Measurements from ENCODE around the gene MLKL. TPM values are rescaled to one million over a fixed set of nuclear protein-coding genes. Genes with fewer than 3 reads are reported as not detected.
A peak's percentile ranks its signal among the peaks of the same experiment; 100 is the strongest.

MLKL gene
- total and polyA plus RNA-seq, 2 of the 13 experiments (the other 11 are each of a cell fraction or from before 2014, with no cell fraction given), result 6.4 to 10.7 TPM

- H4K20me1 ChIP-seq (ENCODE audit: insufficient read depth, low read length), result no peaks in the 10 kb centered on the region
- no peaks in the 10 kb centered on the region for H3K36me3 ChIP-seq (replicated peaks in 1 of 2; ENCODE audit: control insufficient read depth in 1 of 2, insufficient read depth in 2 of 2, low read length in 2 of 2)
- BruUV-seq (replicated peaks), result no TSS peak
- H3K9me3 ChIP-seq (ENCODE audit: low read length), result no peaks in the 10 kb centered on the region
- TF ChIP-seq MED8 (CRISPR knock-in tag; IDR thresholded peaks at IDR 0.05; ENCODE audit: insufficient replicate concordance) (peak; percentile 50), NONO (IDR thresholded peaks at IDR 0.05) (no peak), NONO (CRISPR knock-in tag; conservative IDR thresholded peaks at IDR 0.05) (no peak), ZFP62 (CRISPR knock-in tag; IDR thresholded peaks at IDR 0.05) (no peak)
- intact Hi-C loops (cut with micrococcal nuclease; ENCODE audit: unreplicated experiment), result no loop called here
- no peak overlapping the region for H2AFZ ChIP-seq (ENCODE audit: low read length)
- H3K9ac ChIP-seq (ENCODE audit: insufficient read depth, low read depth, low read length), result no peak overlapping the region
- 49% methylated on average over 10 of the region's 10 CpGs for WGBS (ENCODE audit: low lambda C conversion rate)
- H3K27ac ChIP-seq (ENCODE audit: extremely low read length, insufficient read depth, low read length), result no peak overlapping the region
- H3K4me1 ChIP-seq (ENCODE audit: insufficient read depth, low read length), result peaks cover 27% of the 10 kb centered on the region
- ATAC-seq (no peak), FAIRE-seq (no peak), DNase-seq (ENCODE audit: low spot score) (no peak)
- in situ Hi-C loops (cut with HindIII; ENCODE audit: extremely low pct_ligation_motif_present, low pct_unique_long_range_greater_than_20kb), result no loop called here
- POLR2A ChIA-PET, result no interaction called here
- CTCF ChIA-PET (ENCODE audit: low intra/inter-chr PET ratio, low total read pairs), result no interaction called here
- H3K27me3 ChIP-seq (ENCODE audit: control insufficient read depth in 1 of 2, insufficient read depth in 2 of 2, low read length in 2 of 2), result peaks cover 4 to 56% of the 10 kb centered on the region in 2 experiments; a peak in 4 of 5 replicates
- no peak overlapping the region for H3K4me2 ChIP-seq (ENCODE audit: low read depth, low read length)
- H3K79me2 ChIP-seq (ENCODE audit: insufficient read depth, low read length), result no peaks in the 10 kb centered on the region
- H3K4me3 ChIP-seq (replicated peaks in 1 of 3; ENCODE audit: insufficient read depth in 1 of 3, low read depth in 2 of 3, low read length in 3 of 3), result no peak overlapping the region
Measured at GRCh38 chr16:74745109-74745615, 44.5 kb upstream of the MLKL start.

DNA sequence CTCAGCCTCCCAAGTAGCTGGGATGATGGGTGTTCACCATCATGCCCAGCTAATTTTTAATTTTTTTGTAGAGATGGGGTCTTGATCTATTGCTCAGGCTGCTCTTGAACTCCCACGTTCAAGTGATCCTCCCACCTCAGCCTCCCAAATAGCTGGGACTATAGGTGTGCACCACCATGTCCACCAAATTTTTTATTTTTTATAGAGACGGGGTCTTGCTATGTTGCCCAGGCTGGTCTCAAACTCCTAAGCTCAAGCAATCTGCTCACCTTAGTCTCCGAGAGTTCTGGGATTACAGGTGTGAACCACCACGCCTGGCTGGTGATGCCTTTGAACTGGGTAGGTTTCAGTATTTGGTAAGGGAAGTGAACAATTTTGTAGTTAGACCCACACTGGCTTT, 43.9 kb upstream of the MLKL start:
- Histone ChIP-seq H4K20me1 (ENCODE audit: insufficient read depth, low read length) (no peaks in the 10 kb centered on the region), H3K27ac (ENCODE audit: extremely low read length, insufficient read depth, low read length) (no peak overlapping the region), H3K79me2 (ENCODE audit: insufficient read depth, low read length) (no peaks in the 10 kb centered on the region), H3K9ac (ENCODE audit: insufficient read depth, low read depth, low read length) (no peak overlapping the region), H3K9me3 (ENCODE audit: low read length) (no peaks in the 10 kb centered on the region), H3K4me3 (replicated peaks in 1 of 3; ENCODE audit: insufficient read depth in 1 of 3, low read depth in 2 of 3, low read length in 3 of 3) (no peak overlapping the region), H3K27me3 (ENCODE audit: control insufficient read depth in 1 of 2, insufficient read depth in 2 of 2, low read length in 2 of 2) (peaks cover 4 to 51% of the 10 kb centered on the region in 2 experiments; a peak in 4 of 5 replicates), H3K4me2 (ENCODE audit: low read depth, low read length) (no peak overlapping the region), H3K36me3 (replicated peaks in 1 of 2; ENCODE audit: control insufficient read depth in 1 of 2, insufficient read depth in 2 of 2, low read length in 2 of 2) (no peaks in the 10 kb centered on the region), H2AFZ (ENCODE audit: low read length) (no peak overlapping the region), H3K4me1 (ENCODE audit: insufficient read depth, low read length) (peaks cover 24% of the 10 kb centered on the region)
- intact Hi-C loops (cut with micrococcal nuclease; ENCODE audit: unreplicated experiment) (no loop called here), in situ Hi-C loops (cut with HindIII; ENCODE audit: extremely low pct_ligation_motif_present, low pct_unique_long_range_greater_than_20kb) (no loop called here)
- WGBS (ENCODE audit: low lambda C conversion rate), result 77% methylated on average over 4 of the region's 4 CpGs
- ChIA-PET CTCF (ENCODE audit: low intra/inter-chr PET ratio, low total read pairs) (no interaction called here), POLR2A (no interaction called here)
- DNase-seq (ENCODE audit: low spot score), result no peak
- TF ChIP-seq, protein P1, sequence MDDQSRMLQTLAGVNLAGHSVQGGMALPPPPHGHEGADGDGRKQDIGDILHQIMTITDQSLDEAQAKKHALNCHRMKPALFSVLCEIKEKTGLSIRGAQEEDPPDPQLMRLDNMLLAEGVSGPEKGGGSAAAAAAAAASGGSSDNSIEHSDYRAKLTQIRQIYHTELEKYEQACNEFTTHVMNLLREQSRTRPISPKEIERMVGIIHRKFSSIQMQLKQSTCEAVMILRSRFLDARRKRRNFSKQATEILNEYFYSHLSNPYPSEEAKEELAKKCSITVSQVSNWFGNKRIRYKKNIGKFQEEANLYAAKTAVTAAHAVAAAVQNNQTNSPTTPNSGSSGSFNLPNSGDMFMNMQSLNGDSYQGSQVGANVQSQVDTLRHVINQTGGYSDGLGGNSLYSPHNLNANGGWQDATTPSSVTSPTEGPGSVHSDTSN (CRISPR knock-in tag; IDR thresholded peaks at IDR 0.05; ENCODE audit: borderline replicate concordance), result no peak
- TF ChIP-seq ATRX (CRISPR knock-in tag; IDR thresholded peaks at IDR 0.05; ENCODE audit: borderline replicate concordance) (no peak), CC2D1A (CRISPR knock-in tag; IDR thresholded peaks at IDR 0.05) (no peak), GABPB1 (CRISPR knock-in tag; IDR thresholded peaks at IDR 0.05) (no peak), ZNF30 (CRISPR knock-in tag; IDR thresholded peaks at IDR 0.05) (no peak), ZNF550 (CRISPR knock-in tag; IDR thresholded peaks at IDR 0.05; ENCODE audit: borderline replicate concordance) (no peak), ZSCAN31 (CRISPR knock-in tag; IDR thresholded peaks at IDR 0.05; ENCODE audit: low read depth) (no peak)
- FAIRE-seq, result no peak
- ATAC-seq, result no peak
- no TSS peak for BruUV-seq (replicated peaks)

All from HepG2 (cell line).